Uterus (tissue), 2 donors: ENCODE data around the gene CD9.

Source experiments
- CTCF ChIP-seq, 4 experiments: fragments of 200-600 bp in 2 of 4; fragments of 450-650 bp in 2 of 4; sonication (generic) in 2 of 4; IDR thresholded peaks; one replicate each; pipeline ENCODE4 v1.5.1; 2016 to 2019; ENCODE audit warnings: antibody characterized with exemption in 4 of 4, mild to moderate bottlenecking in 2 of 4, moderate library complexity in 1 of 4
- POLR2A ChIP-seq, 2 donors: fragments of 450-650 bp; IDR thresholded peaks; one replicate each; pipeline ENCODE4 v1.6.1; 2016; ENCODE audit warnings: antibody characterized with exemption in 2 of 2, mild to moderate bottlenecking in 1 of 2, moderate library complexity in 1 of 2

- TF ChIP-seq CTCF (IDR thresholded peaks at IDR 0.05), result no peak
- TF ChIP-seq POLR2A (IDR thresholded peaks at IDR 0.05), result no peak
These were observed 7.2 kb downstream of the CD9 start for GRCh38 chr12:6207259-6207925.
